Type B pancreatic cell (in vitro differentiated cells): ENCODE measurements around the gene AP1M2. TPM values are rescaled to one million over a fixed set of nuclear protein-coding genes. Genes with fewer than 3 reads are reported as not detected.

ENCODE experiments used
- DNase-seq: peaks from one replicate; pipeline ENCODE4 v3.0.0; 2021; ENCODE audit warnings: mixed read lengths; ENCODE audit not compliant: unreplicated experiment; ENCODE audit errors: extremely low spot score
- H3K27ac Mint-ChIP-seq: 2 replicates; pipeline ENCODE4 v1.8.0; 2021; ENCODE audit warnings: mild to moderate bottlenecking, mixed read lengths
- H3K27me3 Mint-ChIP-seq: 2 replicates; pipeline ENCODE4 v1.8.0; 2021; ENCODE audit warnings: mixed read lengths
- H3K36me3 Mint-ChIP-seq: 2 replicates; pipeline ENCODE4 v1.8.0; 2021; ENCODE audit warnings: mixed read lengths
- H3K4me1 Mint-ChIP-seq: one replicate; pipeline ENCODE4 v1.8.0; 2021; ENCODE audit warnings: mixed read lengths; ENCODE audit not compliant: unreplicated experiment
- H3K4me3 Mint-ChIP-seq: 2 replicates; pipeline ENCODE4 v1.8.0; 2021; ENCODE audit warnings: mild to moderate bottlenecking, mixed read lengths
- H3K9me3 Mint-ChIP-seq: 2 replicates; pipeline ENCODE4 v1.8.0; 2021; ENCODE audit warnings: mixed read lengths
- total RNA-seq: library from RNA; stranded (reverse); gene quantifications from 2 replicates; pipeline ENCODE4 v1.2.1, GENCODE V29; 2021; ENCODE audit warnings: low replicate concordance
- TF ChIP-seq, protein P1 (sequence below): fragments of 200-600 bp; sonication (generic); conservative IDR thresholded peaks from 2 replicates; pipeline ENCODE4 v1.5.0; 2021; ENCODE audit warnings: antibody characterized with exemption, mild to moderate bottlenecking

AP1M2 gene
- total RNA-seq, 1 donor from 2014 or later, result 45.2 TPM

DNA sequence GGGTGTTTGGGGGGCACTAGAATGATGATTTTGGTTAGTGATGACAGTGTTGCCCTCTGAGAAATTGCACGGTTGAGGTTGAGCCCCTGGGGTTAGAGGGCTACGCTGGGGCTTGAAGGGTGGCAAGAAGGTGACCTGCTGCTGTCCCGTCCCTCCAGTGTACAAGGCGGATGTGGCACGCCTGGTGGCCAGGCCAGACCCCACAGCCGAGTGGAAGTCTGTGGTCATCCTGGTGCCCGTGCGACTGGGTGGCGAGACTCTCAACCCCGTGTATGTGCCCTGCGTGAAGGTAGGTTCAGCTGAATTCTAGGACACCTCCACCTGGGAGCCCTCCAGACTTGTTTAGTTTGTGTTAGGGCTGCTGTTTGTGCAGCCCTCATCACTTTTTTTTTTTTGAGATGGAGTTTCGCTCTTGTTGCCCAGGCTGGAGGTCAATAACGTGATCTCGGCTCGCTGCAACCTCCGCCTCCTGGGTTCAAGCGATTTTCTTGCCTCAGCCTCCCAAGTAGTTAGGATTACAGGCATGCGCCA, 38.3 kb downstream of the AP1M2 start:
- H3K4me3 Mint-ChIP-seq, result no peak overlapping the region
- H3K27ac Mint-ChIP-seq, result no peak overlapping the region
- no peaks in the 10 kb centered on the region for H3K27me3 Mint-ChIP-seq
- TF ChIP-seq, protein P1, sequence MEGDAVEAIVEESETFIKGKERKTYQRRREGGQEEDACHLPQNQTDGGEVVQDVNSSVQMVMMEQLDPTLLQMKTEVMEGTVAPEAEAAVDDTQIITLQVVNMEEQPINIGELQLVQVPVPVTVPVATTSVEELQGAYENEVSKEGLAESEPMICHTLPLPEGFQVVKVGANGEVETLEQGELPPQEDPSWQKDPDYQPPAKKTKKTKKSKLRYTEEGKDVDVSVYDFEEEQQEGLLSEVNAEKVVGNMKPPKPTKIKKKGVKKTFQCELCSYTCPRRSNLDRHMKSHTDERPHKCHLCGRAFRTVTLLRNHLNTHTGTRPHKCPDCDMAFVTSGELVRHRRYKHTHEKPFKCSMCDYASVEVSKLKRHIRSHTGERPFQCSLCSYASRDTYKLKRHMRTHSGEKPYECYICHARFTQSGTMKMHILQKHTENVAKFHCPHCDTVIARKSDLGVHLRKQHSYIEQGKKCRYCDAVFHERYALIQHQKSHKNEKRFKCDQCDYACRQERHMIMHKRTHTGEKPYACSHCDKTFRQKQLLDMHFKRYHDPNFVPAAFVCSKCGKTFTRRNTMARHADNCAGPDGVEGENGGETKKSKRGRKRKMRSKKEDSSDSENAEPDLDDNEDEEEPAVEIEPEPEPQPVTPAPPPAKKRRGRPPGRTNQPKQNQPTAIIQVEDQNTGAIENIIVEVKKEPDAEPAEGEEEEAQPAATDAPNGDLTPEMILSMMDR, result no peak
- DNase-seq, result no peak
- H3K4me1 Mint-ChIP-seq, result no peaks in the 10 kb centered on the region
- H3K9me3 Mint-ChIP-seq, result no peaks in the 10 kb centered on the region
- H3K36me3 Mint-ChIP-seq, result no peaks in the 10 kb centered on the region

DNA sequence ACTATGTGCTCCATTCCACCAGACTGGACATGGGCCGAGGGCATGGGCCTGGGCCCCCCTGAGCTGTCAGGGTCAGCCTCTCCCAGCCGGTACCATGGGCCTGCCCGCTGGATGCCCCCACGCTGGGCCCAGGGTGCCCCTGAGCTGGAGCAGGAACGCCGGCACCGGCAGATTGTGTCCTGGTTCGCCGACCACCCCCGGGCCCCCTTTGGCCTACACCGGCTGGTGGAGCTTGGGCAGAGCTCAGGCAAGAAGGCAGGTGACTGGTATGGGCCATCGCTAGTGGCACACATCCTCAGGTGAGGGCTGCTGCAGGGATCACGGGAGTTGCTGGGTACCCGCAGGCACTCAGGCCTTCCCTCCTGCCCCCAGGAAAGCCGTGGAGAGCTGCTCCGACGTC, 40.3 kb downstream of the AP1M2 start:
- TF ChIP-seq, protein P1, result no peak
- no peaks in the 10 kb centered on the region for H3K27me3 Mint-ChIP-seq
- H3K4me1 Mint-ChIP-seq, result no peaks in the 10 kb centered on the region
- no peak overlapping the region for H3K27ac Mint-ChIP-seq
- H3K4me3 Mint-ChIP-seq, result no peak overlapping the region
- H3K9me3 Mint-ChIP-seq, result no peaks in the 10 kb centered on the region
- H3K36me3 Mint-ChIP-seq, result no peaks in the 10 kb centered on the region
- no peak for DNase-seq

DNA sequence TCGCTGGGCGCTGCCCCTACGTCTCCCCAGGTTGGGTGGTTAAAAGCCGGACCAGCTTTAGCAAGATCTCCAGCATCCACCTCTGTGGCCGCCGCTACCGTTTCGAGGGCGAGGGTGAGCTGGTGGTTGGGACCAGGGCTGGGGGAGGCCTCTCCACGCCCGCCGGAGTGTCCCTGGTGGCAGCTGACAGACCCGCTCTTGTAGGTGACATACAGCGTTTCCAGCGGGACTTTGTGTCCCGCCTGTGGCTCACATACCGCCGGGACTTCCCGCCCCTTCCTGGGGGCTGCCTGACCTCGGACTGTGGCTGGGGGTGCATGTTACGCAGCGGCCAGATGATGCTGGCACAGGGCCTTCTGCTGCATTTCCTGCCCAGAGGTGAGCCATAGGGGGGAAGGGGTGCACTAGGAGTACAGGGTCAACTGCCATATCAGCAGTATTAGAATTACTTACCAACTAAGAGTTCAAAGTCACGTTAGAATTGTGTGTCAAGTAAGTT, 42.3 kb downstream of the AP1M2 start:
- TF ChIP-seq, protein P1, result no peak
- Mint-ChIP-seq H3K27me3 (peaks cover 3% of the 10 kb centered on the region), H3K4me1 (no peaks in the 10 kb centered on the region), H3K36me3 (no peaks in the 10 kb centered on the region), H3K4me3 (peak overlapping the region; percentile 90), H3K27ac (peak overlapping the region; percentile 41), H3K9me3 (no peaks in the 10 kb centered on the region)
- DNase-seq, result no peak

GRCh38 chr19:10544242-10544752, 42.8 kb downstream of the AP1M2 start:
- Mint-ChIP-seq H3K9me3 (no peaks in the 10 kb centered on the region), H3K4me3 (peak overlapping the region; percentile 90), H3K4me1 (no peaks in the 10 kb centered on the region), H3K36me3 (no peaks in the 10 kb centered on the region), H3K27ac (peak overlapping the region; percentile 41), H3K27me3 (peaks cover 3% of the 10 kb centered on the region)
- TF ChIP-seq, protein P1, result no peak
- DNase-seq, result no peak

DNA sequence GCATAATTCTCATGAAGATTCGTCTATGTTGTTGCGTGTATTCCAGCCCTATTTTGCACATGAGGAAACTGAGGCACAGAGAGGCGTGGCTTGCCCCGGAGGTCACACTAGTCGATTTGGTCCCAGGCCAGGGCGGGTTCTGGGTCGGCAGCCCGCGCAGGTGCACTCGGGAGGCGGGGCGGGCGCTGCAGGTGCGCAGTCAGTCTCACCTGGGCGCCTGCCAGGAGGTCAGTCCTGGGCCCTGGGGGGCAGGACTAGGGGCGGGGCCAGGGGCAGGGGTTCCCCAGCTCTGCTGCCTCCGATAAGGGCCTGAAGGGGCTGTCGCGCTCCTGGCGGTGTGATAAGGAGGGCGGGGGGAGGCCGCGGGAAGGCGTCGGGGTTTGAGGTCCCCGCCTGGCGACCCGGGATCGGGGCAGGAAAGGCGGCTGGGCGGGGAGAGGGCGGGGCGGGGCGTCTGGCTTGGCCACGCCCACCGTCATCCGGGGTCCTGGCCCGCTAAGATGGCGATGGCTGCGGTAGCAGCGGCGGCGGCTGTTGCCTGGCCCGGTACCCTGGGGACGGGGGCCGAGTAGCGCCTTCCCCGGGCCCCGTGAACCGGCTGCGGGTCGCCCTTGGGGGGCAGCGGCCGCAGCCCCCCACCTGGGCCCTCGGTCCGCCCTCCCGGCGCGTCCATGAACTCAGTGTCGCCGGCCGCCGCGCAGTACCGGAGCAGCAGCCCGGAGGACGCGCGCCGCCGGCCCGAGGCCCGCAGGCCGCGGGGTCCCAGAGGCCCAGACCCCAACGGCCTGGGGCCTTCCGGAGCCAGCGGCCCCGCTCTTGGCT, 43.5 kb downstream of the AP1M2 start, which contains the start of gene ATG4D:
ATG4D (plus strand) TSS at position 485 of the 822 bp plus-strand sequence; CDS start at position 672, 187 bp downstream.
- TF ChIP-seq, protein P1, result no peak
- H3K4me1 Mint-ChIP-seq, result no peaks in the 10 kb centered on the region
- H3K27me3 Mint-ChIP-seq, result peaks cover 10% of the 10 kb centered on the region
- peak within 1 kb of the TSS; percentile 90 for H3K4me3 Mint-ChIP-seq
- DNase-seq, result peak; percentile 88
- peak within 1 kb of the TSS; percentile 84 for H3K27ac Mint-ChIP-seq
- H3K36me3 Mint-ChIP-seq, result no peaks in the 10 kb centered on the region
- no peaks in the 10 kb centered on the region for H3K9me3 Mint-ChIP-seq
